Activated T-cell treated with anti-CD3 and anti-CD28 coated beads for 48 hours (primary cell): ENCODE measurements around the gene IL17RB.

ENCODE experiments used
- DNase-seq: peaks from one replicate; pipeline ENCODE4 v3.0.0-alpha.2; 2020; ENCODE audit warnings: low read depth

Gene IL17RB

DNA sequence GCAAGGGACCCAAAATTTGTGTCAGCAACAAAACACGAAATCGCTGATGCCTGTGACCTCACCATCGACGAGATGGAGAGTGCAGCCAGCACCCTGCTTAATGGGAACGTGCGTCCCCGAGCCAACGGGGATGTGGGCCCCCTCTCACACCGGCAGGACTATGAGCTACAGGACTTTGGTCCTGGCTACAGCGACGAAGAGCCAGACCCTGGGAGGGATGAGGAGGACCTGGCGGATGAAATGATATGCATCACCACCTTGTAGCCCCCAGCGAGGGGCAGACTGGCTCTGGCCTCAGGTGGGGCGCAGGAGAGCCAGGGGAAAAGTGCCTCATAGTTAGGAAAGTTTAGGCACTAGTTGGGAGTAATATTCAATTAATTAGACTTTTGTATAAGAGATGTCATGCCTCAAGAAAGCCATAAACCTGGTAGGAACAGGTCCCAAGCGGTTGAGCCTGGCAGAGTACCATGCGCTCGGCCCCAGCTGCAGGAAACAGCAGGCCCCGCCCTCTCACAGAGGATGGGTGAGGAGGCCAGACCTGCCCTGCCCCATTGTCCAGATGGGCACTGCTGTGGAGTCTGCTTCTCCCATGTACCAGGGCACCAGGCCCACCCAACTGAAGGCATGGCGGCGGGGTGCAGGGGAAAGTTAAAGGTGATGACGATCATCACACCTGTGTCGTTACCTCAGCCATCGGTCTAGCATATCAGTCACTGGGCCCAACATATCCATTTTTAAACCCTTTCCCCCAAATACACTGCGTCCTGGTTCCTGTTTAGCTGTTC lies 35.0 kb upstream of the IL17RB start:
- no peak for DNase-seq

DNA sequence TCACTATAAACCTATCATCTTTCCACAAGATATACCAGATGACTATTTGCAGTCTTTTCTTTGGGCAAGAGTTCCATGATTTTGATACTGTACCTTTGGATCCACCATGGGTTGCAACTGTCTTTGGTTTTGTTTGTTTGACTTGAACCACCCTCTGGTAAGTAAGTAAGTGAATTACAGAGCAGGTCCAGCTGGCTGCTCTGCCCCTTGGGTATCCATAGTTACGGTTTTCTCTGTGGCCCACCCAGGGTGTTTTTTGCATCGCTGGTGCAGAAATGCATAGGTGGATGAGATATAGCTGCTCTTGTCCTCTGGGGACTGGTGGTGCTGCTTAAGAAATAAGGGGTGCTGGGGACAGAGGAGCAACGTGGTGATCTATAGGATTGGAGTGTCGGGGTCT lies 33.9 kb upstream of the IL17RB start:
- DNase-seq = no peak

DNA sequence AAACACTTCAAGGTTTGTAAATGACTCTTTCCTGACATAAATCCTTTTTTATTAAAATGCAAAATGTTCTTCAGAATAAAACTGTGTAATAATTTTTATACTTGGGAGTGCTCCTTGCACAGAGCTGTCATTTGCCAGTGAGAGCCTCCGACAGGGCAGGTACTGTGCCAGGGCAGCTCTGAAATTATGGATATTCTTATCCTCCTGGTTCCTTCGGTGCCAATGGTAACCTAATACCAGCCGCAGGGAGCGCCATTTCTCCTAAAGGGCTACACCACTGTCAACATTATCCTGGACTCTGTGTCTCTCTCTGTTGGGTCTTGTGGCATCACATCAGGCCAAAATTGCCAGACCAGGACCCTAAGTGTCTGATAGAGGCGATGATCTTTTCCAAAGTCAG lies 33.1 kb upstream of the IL17RB start:
- no peak for DNase-seq

DNA sequence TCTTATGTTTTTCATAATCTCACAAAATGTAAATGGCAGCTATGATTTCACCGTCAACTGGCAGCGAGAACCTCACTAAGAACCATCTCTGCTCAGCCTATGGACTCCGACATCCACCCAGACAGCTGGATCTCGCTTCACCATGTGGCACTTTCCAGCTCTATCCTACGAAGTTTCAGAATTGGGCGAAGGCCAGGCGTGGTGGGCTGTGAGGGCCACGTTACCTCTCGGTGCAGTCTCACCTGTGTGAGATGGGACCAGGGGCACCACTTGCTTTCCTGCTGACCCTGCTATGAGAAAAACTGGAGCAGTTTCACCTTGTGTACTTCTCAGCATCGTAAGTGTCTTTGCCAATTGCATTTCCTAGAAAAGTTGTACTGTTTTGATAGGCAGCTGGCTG lies 32.5 kb upstream of the IL17RB start:
- DNase-seq = no peak

DNA sequence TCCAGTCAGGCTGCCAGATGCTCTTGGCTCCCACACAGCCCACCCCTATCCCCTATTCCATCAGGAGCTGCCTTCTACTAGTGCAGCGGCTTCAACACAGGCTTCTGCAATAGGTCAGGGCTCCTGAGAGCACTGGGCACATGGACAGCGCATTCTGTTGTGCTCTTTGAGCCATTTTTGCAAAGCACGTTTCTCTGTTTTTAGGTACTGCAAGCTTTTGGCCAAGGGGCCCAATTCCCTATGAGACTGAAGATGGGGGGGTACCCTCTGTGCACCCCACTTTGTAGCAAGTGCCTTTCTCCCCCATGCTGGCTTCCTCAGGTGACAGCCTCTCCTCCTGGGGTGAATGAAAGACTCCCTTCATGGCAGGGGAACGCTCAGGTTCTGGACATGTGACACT lies 31.3 kb upstream of the IL17RB start:
- DNase-seq = no peak

DNA sequence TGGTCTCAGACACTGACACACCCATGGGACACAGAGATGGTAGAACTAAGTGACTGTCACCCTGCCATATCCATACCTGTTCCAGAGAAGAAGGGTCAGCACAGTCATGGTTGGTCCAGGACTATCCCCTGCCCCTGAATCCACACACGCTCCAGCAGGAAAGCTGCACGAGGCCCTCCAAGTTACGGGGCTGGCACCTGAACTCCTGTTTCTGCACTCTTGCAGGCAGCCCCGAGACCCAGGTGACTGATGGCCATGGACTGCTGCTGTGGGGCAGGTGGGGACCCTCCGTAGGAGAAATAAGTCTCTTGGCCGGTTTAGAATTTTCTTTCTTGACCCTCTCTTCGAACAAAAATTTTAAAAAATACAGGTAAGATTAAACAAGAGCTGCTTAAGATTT lies 30.7 kb upstream of the IL17RB start:
- DNase-seq = no peak

DNA sequence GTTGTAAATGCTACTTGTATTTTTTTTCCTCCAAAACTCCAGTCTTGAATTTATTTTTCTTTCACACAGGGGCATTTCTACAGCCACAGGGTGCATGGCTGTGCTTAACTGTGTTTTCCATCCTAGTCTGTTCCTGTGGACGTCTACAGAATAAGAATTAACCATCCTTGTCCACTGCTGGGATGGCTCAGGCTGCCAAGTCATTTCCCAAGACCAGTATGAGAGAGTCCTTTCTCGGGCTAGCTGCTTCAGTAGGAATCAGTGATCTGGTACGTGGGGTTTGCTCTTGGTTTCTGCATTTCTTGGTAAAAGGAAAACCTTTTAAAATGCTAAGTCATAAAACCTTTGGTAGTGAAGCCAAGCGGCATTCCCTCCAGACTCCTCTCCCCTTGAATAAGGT lies 29.9 kb upstream of the IL17RB start:
- no peak for DNase-seq

DNA sequence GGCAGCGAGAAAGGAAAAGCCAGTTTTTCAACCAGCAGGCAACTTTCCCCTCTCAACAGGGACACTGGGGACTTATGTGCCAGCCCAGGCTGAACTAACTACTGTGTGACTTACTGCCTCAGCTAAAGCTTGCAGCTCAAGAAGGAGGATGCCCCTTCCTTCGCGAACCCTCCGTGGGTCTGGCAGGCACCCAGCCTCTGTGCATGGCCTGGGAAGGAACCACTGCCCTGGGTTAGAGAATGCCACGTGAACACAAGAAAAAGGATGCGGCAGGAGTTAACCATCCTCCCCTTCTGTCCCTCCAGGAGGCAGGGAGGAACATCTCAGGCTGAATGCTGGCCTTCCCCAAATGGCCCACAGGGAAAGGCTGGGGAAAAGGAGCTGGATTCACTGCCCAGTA lies 29.2 kb upstream of the IL17RB start:
- no peak for DNase-seq

DNA sequence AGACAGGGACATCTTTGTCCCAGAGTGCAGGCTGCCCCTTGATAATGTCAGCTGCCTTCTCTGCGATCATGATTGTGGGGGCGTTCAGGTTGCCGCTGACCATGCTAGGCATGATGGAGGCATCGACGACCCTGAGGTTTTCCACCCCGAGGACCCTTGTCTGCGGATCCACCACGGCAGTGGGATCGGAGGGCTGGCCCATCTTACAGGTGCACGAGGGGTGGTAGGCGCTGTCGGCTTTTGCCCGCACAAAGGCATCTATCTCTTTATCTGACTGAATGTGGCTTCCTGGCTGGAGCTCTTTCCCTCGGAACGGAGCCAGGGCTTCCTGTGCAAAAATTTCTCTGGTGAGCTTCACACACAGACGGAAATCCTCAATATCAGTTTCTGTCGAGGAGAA lies 28.6 kb upstream of the IL17RB start:
- no peak for DNase-seq

DNA sequence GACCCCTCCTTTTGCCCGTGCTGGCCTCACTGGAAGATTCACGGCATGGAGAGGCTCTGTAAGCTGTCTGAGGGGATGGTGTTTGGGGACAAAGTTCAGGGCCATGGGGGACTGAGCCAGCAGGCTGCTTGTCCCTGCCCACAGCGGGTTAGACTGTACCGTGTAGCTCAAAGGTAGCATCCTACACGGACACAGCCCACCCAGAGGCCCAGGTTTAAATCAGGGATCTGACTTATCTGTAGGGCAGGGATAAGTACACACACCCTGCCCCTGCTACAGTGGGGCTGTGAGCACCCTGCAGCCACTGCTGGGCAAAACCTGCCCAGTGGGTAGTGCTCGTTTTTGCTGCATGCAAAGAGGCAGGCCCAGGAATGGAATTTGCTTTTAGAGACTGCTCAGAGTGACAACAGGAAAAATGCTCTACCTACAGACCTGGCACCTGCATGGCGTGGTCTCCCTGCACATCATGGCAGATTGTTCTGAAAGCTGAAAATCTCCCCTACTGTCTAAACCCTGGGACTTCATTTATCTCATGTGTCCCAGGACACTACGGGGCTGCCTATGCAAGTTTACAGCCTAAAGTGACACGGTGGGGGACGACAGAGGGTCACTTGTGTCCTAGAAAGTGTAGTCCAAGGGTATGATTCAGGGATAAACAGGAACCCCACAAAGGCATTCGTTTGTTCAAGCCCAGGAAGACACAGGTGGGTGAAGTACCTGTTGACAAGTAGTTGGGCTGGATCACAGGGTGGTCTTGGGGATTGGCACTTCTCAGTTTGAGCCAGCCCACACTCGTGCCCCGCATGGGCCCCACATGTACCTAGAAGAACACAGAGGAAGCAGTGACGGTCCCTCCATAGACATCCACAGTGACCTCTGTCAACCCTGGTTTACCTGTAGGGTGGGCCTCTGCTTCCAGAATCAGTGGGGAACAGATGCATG lies 27.9 kb upstream of the IL17RB start:
- DNase-seq = no peak

DNA sequence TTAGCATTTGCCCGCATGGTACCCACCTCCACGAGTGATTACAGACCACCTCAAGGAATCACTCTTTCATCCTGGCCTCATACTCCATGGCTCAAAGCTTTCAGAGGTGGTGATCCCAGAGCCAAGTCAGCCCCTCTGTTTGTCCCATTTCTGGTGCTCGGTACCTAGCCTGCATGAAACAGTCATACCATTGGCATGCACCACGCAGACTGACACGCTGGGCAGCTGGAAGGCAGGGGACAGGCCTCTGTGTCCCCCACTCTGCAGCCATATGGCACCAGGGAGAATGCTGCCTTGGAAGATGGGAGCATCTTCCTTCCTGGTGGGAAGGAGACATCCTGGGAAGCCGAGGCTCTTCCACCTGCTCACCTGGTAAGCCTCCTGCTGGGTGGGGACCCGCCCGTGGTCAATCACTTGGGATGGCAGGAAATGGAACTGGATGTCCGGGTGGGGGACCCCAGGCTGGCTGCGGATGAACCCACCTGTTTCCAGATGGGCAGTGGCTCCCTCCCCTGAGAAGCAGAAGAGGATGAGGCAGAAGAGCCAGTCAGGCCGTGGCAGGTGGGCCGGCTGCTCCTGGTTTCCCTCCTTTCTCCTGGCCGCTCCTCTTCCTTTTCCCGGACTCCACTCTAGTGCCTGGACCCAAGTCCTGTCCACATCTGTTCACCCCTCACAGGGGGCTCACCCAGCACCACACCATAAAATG lies 27.1 kb upstream of the IL17RB start:
- no peak for DNase-seq

DNA sequence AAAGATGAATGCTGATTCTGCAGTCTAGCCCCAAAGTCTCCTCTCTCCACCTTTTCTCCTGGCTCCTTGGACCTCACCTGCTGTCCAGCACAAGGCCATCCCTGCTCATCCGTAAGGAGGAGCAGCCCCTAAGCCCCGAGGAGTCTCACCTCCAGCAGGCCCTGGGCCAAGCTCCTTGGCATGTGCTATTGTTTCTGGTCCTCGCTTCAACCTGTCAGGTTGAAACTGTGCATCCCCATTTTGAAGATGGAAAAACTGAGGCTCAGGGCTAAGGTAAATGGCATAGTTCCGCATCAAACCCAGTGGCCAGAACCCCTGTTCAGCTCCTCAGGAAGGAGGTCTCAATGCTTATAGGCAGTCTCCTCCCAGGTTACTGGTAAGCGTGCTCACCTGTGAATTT lies 26.3 kb upstream of the IL17RB start:
- DNase-seq = no peak

DNA sequence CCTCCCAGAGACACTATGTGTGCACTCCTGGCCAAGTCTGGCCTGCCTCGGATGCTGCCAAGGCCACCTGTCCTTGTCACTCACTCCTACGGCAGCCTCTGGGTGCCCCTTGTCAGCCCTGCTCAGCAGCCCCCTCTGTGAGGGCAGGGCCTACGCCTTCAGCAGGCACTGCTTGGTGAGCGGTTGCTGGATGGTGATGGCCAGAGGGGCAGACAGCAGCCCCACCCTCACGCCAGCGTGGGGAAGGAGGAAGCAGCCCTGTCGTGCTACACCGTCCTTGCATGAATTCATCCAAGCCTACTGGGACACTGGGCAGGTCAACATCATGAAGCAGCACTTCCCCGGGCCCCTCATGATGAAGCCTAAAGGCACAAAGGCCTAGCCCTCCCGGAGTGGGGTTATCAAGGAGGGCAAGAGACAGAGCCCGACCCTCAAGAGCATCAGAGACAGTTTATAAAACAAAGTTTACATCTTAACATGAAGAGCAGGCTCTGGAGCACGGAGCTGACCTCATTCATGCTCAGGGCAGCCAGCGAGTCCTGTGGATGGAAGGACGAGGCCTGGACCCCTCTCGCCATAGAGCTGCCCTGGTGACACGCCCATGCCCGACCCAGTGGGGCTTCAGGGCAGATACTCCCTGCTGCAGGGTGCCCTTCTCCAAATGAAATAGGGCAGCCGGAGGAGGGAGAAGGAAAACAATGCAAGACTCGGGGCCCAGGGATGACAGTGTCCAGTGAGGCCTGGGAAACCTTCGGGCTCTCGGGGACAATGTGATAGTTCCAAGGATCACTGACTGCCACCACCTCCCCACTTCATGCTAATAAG lies 25.4 kb upstream of the IL17RB start:
- DNase-seq = no peak

DNA sequence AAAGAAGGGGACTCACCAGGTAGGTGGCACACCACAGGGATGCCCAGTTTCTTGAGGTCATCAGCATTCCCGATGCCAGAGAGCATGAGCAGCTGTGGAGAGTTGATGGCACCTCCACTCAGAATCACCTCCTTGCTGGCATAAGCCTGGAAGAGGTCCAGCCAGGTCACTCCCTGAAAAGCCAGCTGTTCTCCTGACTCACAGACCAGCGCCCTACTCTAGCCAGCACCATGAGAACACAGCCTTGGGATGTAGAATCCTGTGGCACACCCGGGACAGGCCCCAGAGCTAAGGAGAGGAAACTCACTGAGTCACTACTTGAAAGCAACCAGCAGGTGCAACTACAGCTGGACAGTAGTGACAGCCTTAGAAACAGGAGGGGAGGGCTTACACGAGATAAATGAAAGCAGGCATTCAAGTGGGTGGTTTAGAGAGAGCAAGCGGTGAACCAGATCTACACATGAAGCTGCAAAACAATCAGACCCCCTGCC lies 24.7 kb upstream of the IL17RB start:
- DNase-seq = no peak

DNA sequence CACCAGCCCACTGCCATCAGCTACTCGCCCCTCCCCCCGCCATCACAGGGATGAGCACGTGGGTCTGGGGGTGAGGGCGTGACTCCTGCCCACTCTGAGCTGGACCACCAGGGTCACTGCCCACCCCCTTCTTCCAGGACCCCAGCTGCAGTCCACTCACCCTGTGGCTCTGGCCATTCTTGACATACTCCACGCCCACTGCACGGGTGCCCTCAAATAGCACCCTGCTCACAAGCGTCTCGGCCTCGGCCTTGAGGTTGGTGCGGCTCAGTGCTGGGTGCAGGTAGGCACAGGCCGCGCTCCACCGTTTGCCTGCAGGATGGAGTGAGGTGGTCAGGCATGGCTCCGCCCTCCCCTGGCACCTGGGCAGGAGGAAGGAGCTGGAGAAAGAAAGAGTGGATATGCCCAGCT lies 24.0 kb upstream of the IL17RB start:
- no peak for DNase-seq

DNA sequence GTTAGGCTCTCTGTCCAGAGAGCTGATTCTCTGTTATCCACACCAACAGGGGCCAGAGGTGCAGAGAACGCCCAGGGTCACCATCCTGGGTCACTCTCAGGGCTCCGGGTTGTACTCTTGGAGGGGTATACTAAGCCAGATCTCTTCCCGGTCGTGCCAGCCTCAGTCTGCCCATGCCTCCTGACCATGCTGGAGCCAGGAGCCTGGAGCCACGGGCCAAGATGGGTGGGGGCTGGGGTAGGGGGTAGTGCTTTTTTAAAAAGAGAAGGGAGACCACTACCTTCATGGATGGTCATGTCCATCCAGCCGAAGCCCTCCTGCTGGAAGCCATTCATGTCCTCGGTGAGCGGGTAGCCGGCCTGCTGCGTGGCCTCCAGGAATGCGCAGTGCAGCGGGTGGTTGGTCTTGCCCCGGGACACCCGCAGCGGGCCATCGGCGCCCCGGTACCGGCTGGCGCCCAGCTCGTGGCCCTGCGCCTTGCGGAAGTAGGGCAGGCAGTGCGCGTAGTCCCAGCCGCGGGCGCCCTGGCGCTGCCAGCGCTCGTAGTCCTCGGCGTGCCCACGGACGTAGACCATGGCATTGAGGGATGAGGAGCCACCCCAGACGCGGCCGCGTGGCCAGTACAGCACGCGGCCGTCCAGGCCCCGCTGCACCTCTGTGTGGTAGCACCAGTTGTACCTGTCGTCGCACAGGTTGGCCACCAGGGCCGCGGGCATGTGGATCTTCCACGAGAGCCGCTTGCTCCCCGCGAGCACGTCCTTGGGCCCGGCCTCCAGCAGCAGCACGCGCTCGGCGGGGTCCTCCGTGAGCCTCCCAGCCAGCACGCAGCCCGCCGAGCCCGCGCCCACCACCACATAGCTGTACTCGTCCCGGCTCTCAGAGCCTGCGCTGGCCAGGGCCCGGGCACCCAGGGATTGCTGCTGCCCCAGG lies 23.1 kb upstream of the IL17RB start:
- no peak for DNase-seq

DNA sequence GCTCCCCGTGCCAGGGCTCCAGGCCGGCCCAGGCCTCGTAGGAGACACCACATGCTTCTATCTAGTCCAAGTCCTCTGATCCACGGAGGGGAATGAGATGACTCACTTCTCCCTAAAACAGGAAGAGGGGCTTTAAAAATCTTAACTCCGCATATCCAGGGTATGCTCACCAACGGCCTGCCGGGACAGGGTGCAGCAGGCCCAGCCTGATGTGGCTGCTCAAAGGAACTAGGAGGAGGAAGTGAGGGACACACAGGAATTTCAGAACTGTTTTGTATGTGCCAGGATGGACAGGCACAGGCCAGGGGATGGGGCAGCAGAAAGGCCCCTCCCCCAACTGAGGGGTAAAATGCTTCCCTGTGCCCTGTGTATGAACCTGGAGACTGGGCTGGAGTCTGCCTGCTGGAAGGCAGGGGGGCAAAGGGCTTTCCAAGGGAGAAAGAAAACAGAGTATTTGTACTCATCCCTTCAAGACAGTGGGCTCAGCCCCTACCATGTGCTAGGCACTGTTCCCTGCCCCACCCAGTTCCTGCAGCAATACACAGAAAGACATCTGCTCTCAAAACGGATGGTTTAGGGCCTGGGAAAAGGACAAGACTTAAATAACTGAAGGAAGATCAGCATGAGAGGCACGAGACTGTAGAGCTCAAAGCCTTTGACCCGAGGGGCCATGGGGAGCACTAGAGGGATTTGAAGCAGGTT lies 22.3 kb upstream of the IL17RB start:
- DNase-seq = no peak

DNA sequence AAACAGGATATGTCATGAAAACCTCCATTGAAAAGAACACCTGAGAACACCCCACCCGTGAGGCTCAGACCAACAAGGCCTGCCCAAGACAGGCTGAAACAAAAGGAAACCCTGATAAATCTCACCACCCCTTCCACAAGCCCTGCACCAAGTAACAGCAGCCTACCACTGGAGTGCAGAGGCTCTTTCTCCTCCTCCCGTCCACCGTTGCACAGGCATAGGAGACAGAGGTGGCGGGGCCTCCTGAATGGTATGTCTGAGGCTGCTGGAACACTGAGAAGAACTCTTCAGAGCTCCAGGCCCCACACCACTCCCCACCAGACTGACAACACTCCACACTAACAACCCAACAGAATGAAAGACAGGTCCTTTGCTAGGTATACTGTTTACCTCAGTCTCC lies 21.6 kb upstream of the IL17RB start:
- no peak for DNase-seq

DNA sequence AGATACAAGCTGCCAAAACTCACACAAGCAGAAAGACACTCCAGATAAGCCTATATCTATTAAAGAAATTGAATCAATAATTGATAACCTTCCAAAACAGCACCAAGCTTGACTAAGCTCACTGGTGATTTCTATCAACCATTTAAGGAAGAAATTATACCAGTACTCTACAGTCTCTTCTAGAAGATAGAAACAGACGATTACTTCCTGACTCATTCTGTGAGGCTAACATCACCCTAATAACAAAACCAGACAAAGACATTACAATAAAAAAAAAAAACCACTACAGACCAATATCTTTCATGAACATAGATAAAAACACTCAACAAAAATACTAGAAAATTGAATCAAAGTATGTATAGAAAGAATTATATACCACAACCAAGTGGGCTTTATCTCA lies 20.3 kb upstream of the IL17RB start:
- DNase-seq = no peak

DNA sequence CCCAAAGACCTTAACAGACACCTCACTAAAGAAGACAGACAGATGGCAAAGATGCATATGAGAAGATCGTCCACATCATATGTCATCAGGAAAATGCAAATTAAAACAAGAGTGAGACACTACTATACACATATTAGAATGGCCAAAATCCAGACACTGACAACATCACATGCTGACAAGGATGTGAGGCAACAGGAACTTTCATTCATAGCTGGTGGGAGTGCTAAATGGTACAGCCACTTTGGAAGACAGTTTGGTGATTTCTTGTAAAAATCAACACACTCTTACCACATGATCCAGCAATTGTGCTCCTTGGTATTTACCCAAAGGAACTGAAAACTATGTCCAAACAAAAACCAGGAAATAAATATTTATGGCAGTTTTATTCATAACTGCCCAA lies 17.8 kb upstream of the IL17RB start:
- no peak for DNase-seq
